Measurements from ENCODE around the gene OTUB1.

DNA sequence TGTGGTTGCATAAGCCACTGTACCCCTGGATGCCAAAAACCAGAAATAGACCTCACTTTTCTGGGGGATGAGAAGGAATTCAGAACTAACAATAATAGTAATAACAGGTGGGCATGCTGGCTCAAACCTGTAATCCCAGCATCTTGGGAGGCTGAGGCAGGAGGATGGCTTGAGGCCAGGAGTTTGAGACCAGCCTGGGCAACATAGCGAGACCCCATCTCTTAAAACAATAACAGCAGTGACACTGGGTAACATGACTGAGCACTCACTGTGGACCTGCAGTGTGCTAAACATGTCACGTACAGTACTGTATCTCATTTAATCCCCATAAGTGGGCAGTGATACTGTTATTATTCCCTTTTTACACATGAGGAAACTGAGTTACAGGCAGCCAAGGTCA lies 59.5 kb downstream of the OTUB1 start:
- TF ChIP-seq CTCF (IDR thresholded peaks at IDR 0.05; ENCODE audit: low read length) (no peak), EZH2phosphoT487 (IDR thresholded peaks at IDR 0.05; ENCODE audit: low read length) (no peak), EZH2 (optimal IDR thresholded peaks at IDR 0.05; ENCODE audit: low read depth, low read length) (no peak)
